ENCODE measurements around the gene CR2. TPM values are rescaled to one million over a fixed set of nuclear protein-coding genes. Genes with fewer than 3 reads are reported as not detected.

Gene CR2
- polyA plus RNA-seq, 1 of the 3 experiments (the other 2 are of a cell fraction) = not detected

- H3K36me3 ChIP-seq (replicated peaks in 1 of 2; ENCODE audit: control insufficient read depth in 1 of 2, insufficient read depth in 2 of 2, low read length in 1 of 2) = no peaks in the 10 kb centered on the region
- 6% methylated on average over 2 of the region's 2 CpGs for WGBS (ENCODE audit: low lambda C conversion rate)
- H3K4me3 ChIP-seq (ENCODE audit: low read depth in 2 of 2, low read length in 1 of 2) = no peak overlapping the region
- H3K9me2 ChIP-seq = no peaks in the 10 kb centered on the region
- H3K27ac ChIP-seq (ENCODE audit: low read depth in 2 of 2, low read length in 1 of 2) = no peak overlapping the region
- no peaks in the 10 kb centered on the region for H3F3A ChIP-seq (replicated peaks; ENCODE audit: insufficient read depth)
- CTCF ChIA-PET = interaction anchor here (0.9 to 2.0 kb wide), 2 partner anchors 8 to 87 kb away, joined by 3 to 8 read pairs; no protein-coding TSS in a partner anchor
- peaks cover 16% of the 10 kb centered on the region; the same call in 1 of the 2 replicates for H3K27me3 ChIP-seq (ENCODE audit: insufficient read depth)
- no peaks in the 10 kb centered on the region for H3K9me3 ChIP-seq
- H3K4me2 ChIP-seq = no peak overlapping the region
- H4K20me1 ChIP-seq (ENCODE audit: insufficient read depth) = no peaks in the 10 kb centered on the region
- H3K79me2 ChIP-seq (ENCODE audit: insufficient read depth) = no peaks in the 10 kb centered on the region
- POLR2A ChIA-PET = no interaction called here
- no peak for DNase-seq
- no peak for TF ChIP-seq RCOR1 (IDR thresholded peaks at IDR 0.05; ENCODE audit: low read length)
- no peak for TF ChIP-seq RXRA (IDR thresholded peaks at IDR 0.05; ENCODE audit: borderline replicate concordance, low read depth)
- no peak for TF ChIP-seq GATA2 (CRISPR knock-in tag; IDR thresholded peaks at IDR 0.05)
- TF ChIP-seq REST (IDR thresholded peaks at IDR 0.05; ENCODE audit: low read depth, low read length) = no peak
- TF ChIP-seq JUND (IDR thresholded peaks at IDR 0.05) = no peak
- TF ChIP-seq MXI1 (IDR thresholded peaks at IDR 0.05; ENCODE audit: low read depth, low read length) = no peak
- TF ChIP-seq IRF3 (IDR thresholded peaks at IDR 0.05; ENCODE audit: low read depth, low read length) = no peak
- TF ChIP-seq MAX (IDR thresholded peaks at IDR 0.05; ENCODE audit: low read depth) = no peak
- TF ChIP-seq SIN3A (IDR thresholded peaks at IDR 0.05; ENCODE audit: borderline replicate concordance, low read depth, low read length) = no peak
- no peak for TF ChIP-seq NRF1 (IDR thresholded peaks at IDR 0.05; ENCODE audit: low read depth, low read length)
- no peak for TF ChIP-seq POLR2AphosphoS5 (IDR thresholded peaks at IDR 0.05; ENCODE audit: low read depth, low read length)
- TF ChIP-seq FOSL2 (IDR thresholded peaks at IDR 0.05; ENCODE audit: borderline replicate concordance, low read depth) = no peak
- no peaks in the 10 kb centered on the region for H3K4me1 ChIP-seq (ENCODE audit: control insufficient read depth in 1 of 2, insufficient read depth in 2 of 2, low read depth in 1 of 2, low read length in 1 of 2)
- H2AFZ ChIP-seq (ENCODE audit: low read depth) = no peak overlapping the region
- no peak overlapping the region for H3K9ac ChIP-seq
These were observed 41.3 kb upstream of the CR2 start for GRCh38 chr1:207412845-207413244.

- H3K27ac ChIP-seq (ENCODE audit: low read depth in 2 of 2, low read length in 1 of 2) = no peak overlapping the region
- no peaks in the 10 kb centered on the region for H3K9me3 ChIP-seq
- H3K4me1 ChIP-seq (ENCODE audit: control insufficient read depth in 1 of 2, insufficient read depth in 2 of 2, low read depth in 1 of 2, low read length in 1 of 2) = no peaks in the 10 kb centered on the region
- no peaks in the 10 kb centered on the region for H3K36me3 ChIP-seq (replicated peaks in 1 of 2; ENCODE audit: control insufficient read depth in 1 of 2, insufficient read depth in 2 of 2, low read length in 1 of 2)
- no peak overlapping the region for H3K4me3 ChIP-seq (ENCODE audit: low read depth in 2 of 2, low read length in 1 of 2)
- no peak overlapping the region for H3K9ac ChIP-seq
- no peak for DNase-seq
- CTCF ChIA-PET = interaction anchor here (4.8 kb wide), 1 partner anchor 10 kb away, joined by 23 read pairs; no protein-coding TSS in a partner anchor
- TF ChIP-seq MAX (IDR thresholded peaks at IDR 0.05; ENCODE audit: low read depth) = no peak
- no peak for TF ChIP-seq PBX3 (IDR thresholded peaks at IDR 0.05)
- TF ChIP-seq TAF1 (IDR thresholded peaks at IDR 0.05; ENCODE audit: borderline replicate concordance, low read depth, low read length) = no peak
- TF ChIP-seq EZH2phosphoT487 (IDR thresholded peaks at IDR 0.05; ENCODE audit: borderline replicate concordance, low read depth) = no peak
- TF ChIP-seq GABPA (IDR thresholded peaks at IDR 0.05; ENCODE audit: low read depth) = no peak
- no peak overlapping the region for H3K4me2 ChIP-seq
- H3K27me3 ChIP-seq (ENCODE audit: insufficient read depth) = no peaks in the 10 kb centered on the region; the same call in 1 of the 2 replicates
- H3K79me2 ChIP-seq (ENCODE audit: insufficient read depth) = no peaks in the 10 kb centered on the region
- H2AFZ ChIP-seq (ENCODE audit: low read depth) = no peak overlapping the region
- no peaks in the 10 kb centered on the region for H4K20me1 ChIP-seq (ENCODE audit: insufficient read depth)
- H3F3A ChIP-seq (replicated peaks; ENCODE audit: insufficient read depth) = no peaks in the 10 kb centered on the region
- WGBS (ENCODE audit: low lambda C conversion rate) = 3% methylated on average over 4 of the region's 4 CpGs
- POLR2A ChIA-PET = no interaction called here
- no peaks in the 10 kb centered on the region for H3K9me2 ChIP-seq
These were observed 39.5 kb upstream of the CR2 start for GRCh38 chr1:207414606-207415108.

Measured in SK-N-SH (cell line).